ENCODE data around the gene CARD18. TPM values are rescaled to one million over a fixed set of nuclear protein-coding genes. Genes with fewer than 3 reads are reported as not detected.

CARD18 gene
- total and polyA plus RNA-seq, 2 of the 13 experiments (the other 11 are each of a cell fraction or from before 2014, with no cell fraction given): not detected

- H3K4me2 ChIP-seq (ENCODE audit: low read depth, low read length): no peak overlapping the region
- POLR2A ChIA-PET: no interaction called here
Observed at GRCh38 chr11:105109321-105109720, 30.2 kb downstream of the CARD18 start.

More at GRCh38 chr11:105109321-105109720, 30.2 kb downstream of the CARD18 start:
- BruUV-seq (replicated peaks): no TSS peak
- no peaks in the 10 kb centered on the region for H3K4me1 ChIP-seq (ENCODE audit: insufficient read depth, low read length)
- CTCF ChIA-PET (ENCODE audit: low intra/inter-chr PET ratio, low total read pairs): no interaction called here
- H3K4me3 ChIP-seq (replicated peaks in 1 of 3; ENCODE audit: insufficient read depth in 1 of 3, low read depth in 2 of 3, low read length in 3 of 3): no peak overlapping the region
- no peak overlapping the region for H3K9ac ChIP-seq (ENCODE audit: insufficient read depth, low read depth, low read length)
- H3K79me2 ChIP-seq (ENCODE audit: insufficient read depth, low read length): no peaks in the 10 kb centered on the region
- in situ Hi-C loops (cut with HindIII; ENCODE audit: extremely low pct_ligation_motif_present, low pct_unique_long_range_greater_than_20kb): no loop called here
- WGBS (ENCODE audit: low lambda C conversion rate): 91% methylated on average over 1 of the region's 1 CpG
- no peak overlapping the region for H3K27ac ChIP-seq (ENCODE audit: extremely low read length, insufficient read depth, low read length)
- DNase-seq (ENCODE audit: low spot score) (no peak), FAIRE-seq (no peak), ATAC-seq (no peak)
- H2AFZ ChIP-seq (ENCODE audit: low read length): no peak overlapping the region
- no peaks in the 10 kb centered on the region for H3K36me3 ChIP-seq (replicated peaks in 1 of 2; ENCODE audit: control insufficient read depth in 1 of 2, insufficient read depth in 2 of 2, low read length in 2 of 2)
- H3K27me3 ChIP-seq (ENCODE audit: control insufficient read depth in 1 of 2, insufficient read depth in 2 of 2, low read length in 2 of 2): no peaks in the 10 kb centered on the region; a peak in 1 of 5 replicates
- no peaks in the 10 kb centered on the region for H4K20me1 ChIP-seq (ENCODE audit: insufficient read depth, low read length)
- H3K9me3 ChIP-seq (ENCODE audit: low read length): no peaks in the 10 kb centered on the region
- intact Hi-C loops (cut with micrococcal nuclease; ENCODE audit: unreplicated experiment): no loop called here
- TF ChIP-seq ZNF496 (CRISPR knock-in tag; IDR thresholded peaks at IDR 0.05; ENCODE audit: insufficient replicate concordance): no peak
- no peak for TF ChIP-seq ZUFSP (CRISPR knock-in tag; IDR thresholded peaks at IDR 0.05; ENCODE audit: borderline replicate concordance)
- TF ChIP-seq SUZ12 (IDR thresholded peaks at IDR 0.05; ENCODE audit: low read depth, low read length): no peak
- no peak for TF ChIP-seq U2AF2 (IDR thresholded peaks at IDR 0.05; ENCODE audit: low read depth, low read length)
- no peak for TF ChIP-seq POLR2AphosphoS2 (IDR thresholded peaks at IDR 0.05; ENCODE audit: low read depth, low read length)
- TF ChIP-seq MAFF (IDR thresholded peaks at IDR 0.05; ENCODE audit: low read depth, low read length): no peak
- no peak for TF ChIP-seq MTERF4 (CRISPR knock-in tag; IDR thresholded peaks at IDR 0.05)
- TF ChIP-seq MEIS1 (CRISPR knock-in tag; IDR thresholded peaks at IDR 0.05; ENCODE audit: borderline replicate concordance): no peak
- no peak for TF ChIP-seq ZNF230 (CRISPR knock-in tag; IDR thresholded peaks at IDR 0.05)
- TF ChIP-seq CCDC6 (CRISPR knock-in tag; IDR thresholded peaks at IDR 0.05): no peak
- no peak for TF ChIP-seq KAT2B (IDR thresholded peaks at IDR 0.05; ENCODE audit: borderline replicate concordance, low read depth, low read length)
- TF ChIP-seq ZNF766 (CRISPR knock-in tag; IDR thresholded peaks at IDR 0.05; ENCODE audit: borderline replicate concordance): no peak
- no peak for TF ChIP-seq KAT8 (CRISPR knock-in tag; IDR thresholded peaks at IDR 0.05)
- TF ChIP-seq GLI4 (CRISPR knock-in tag; IDR thresholded peaks at IDR 0.05; ENCODE audit: borderline replicate concordance): no peak
- TF ChIP-seq GATA4 (IDR thresholded peaks at IDR 0.05; ENCODE audit: borderline replicate concordance, low read depth): no peak
- no peak for TF ChIP-seq ZNF577 (CRISPR knock-in tag; IDR thresholded peaks at IDR 0.05; ENCODE audit: borderline replicate concordance, low read depth)
- no peak for TF ChIP-seq GABPB1 (CRISPR knock-in tag; IDR thresholded peaks at IDR 0.05)
- no peak for TF ChIP-seq ZSCAN30 (CRISPR knock-in tag; IDR thresholded peaks at IDR 0.05)
- TF ChIP-seq CENPBD1 (CRISPR knock-in tag; IDR thresholded peaks at IDR 0.05; ENCODE audit: borderline replicate concordance, low read depth): no peak

Data from HepG2 (cell line).